ENCODE data around the gene ZC3H7A.
"Not testable (repeated sequence)": the region's sequence is repeated elsewhere in the genome, so short reads cannot be mapped to it uniquely, and the experiment has no call there.

Gene ZC3H7A

GRCh38 chr16:11799509-11800381, 2.7 kb upstream of the ZC3H7A start:
- DNase-seq (ENCODE audit: low read depth in 2 of 3, low spot score in 2 of 3): no peak

- no peak for DNase-seq (ENCODE audit: low read depth in 2 of 3, low spot score in 2 of 3)
These were observed 1.9 kb upstream of the ZC3H7A start for GRCh38 chr16:11799017-11799381.

- no peak for DNase-seq (ENCODE audit: low read depth in 2 of 3, low spot score in 2 of 3)
These were observed 870 bp upstream of the ZC3H7A start for GRCh38 chr16:11797957-11798299.

GRCh38 chr16:11796227-11797165, 562 bp downstream of the ZC3H7A start:
- DNase-seq (ENCODE audit: low read depth in 2 of 3, low spot score in 2 of 3): no peak

- no peak for DNase-seq (ENCODE audit: low read depth in 2 of 3, low spot score in 2 of 3)
These were observed 1.2 kb downstream of the ZC3H7A start for GRCh38 chr16:11795887-11796226.

- no peak for DNase-seq (ENCODE audit: low read depth in 2 of 3, low spot score in 2 of 3)
These were observed 1.8 kb downstream of the ZC3H7A start for GRCh38 chr16:11794996-11795886.

- no peak for DNase-seq (ENCODE audit: low read depth in 2 of 3, low spot score in 2 of 3)
These were observed 2.6 kb downstream of the ZC3H7A start for GRCh38 chr16:11794447-11794846.

- DNase-seq (ENCODE audit: low read depth in 2 of 3, low spot score in 2 of 3): no peak
These were observed 3.2 kb downstream of the ZC3H7A start for GRCh38 chr16:11793840-11794239.

- no peak for DNase-seq (ENCODE audit: low read depth in 2 of 3, low spot score in 2 of 3)
These were observed 4.4 kb downstream of the ZC3H7A start for GRCh38 chr16:11792410-11793241.

GRCh38 chr16:11791144-11791828, 5.8 kb downstream of the ZC3H7A start:
- no peak for DNase-seq (ENCODE audit: low read depth in 2 of 3, low spot score in 2 of 3)

- no peak for DNase-seq (ENCODE audit: low read depth in 2 of 3, low spot score in 2 of 3)
These were observed 8.1 kb downstream of the ZC3H7A start for GRCh38 chr16:11788914-11789313.

GRCh38 chr16:11784980-11785599, 12.0 kb downstream of the ZC3H7A start:
- not testable (repeated sequence) for DNase-seq (ENCODE audit: low read depth in 2 of 3, low spot score in 2 of 3)

- not testable (repeated sequence) for DNase-seq (ENCODE audit: low read depth in 2 of 3, low spot score in 2 of 3)
These were observed 12.7 kb downstream of the ZC3H7A start for GRCh38 chr16:11784381-11784780.

GRCh38 chr16:11784038-11784369, 13.1 kb downstream of the ZC3H7A start:
- no peak for DNase-seq (ENCODE audit: low read depth in 2 of 3, low spot score in 2 of 3)

GRCh38 chr16:11783319-11784037, 13.6 kb downstream of the ZC3H7A start:
- peak in 1 of 3 experiments; percentile 24 for DNase-seq (ENCODE audit: low read depth in 2 of 3, low spot score in 2 of 3)

GRCh38 chr16:11781773-11782172, 15.3 kb downstream of the ZC3H7A start:
- DNase-seq (ENCODE audit: low read depth in 2 of 3, low spot score in 2 of 3): no peak

GRCh38 chr16:11780991-11781680, 15.9 kb downstream of the ZC3H7A start:
- no peak for DNase-seq (ENCODE audit: low read depth in 2 of 3, low spot score in 2 of 3)

- DNase-seq (ENCODE audit: low read depth in 2 of 3, low spot score in 2 of 3): no peak
These were observed 18.0 kb downstream of the ZC3H7A start for GRCh38 chr16:11779074-11779473.

Data from activated CD8-positive, alpha-beta memory T cell treated with anti-CD3 and anti-CD28 coated beads for 48 hours (primary cell).